Measurements from ENCODE around the gene BAHD1.

GRCh38 chr15:40486066-40486770 is 45.5 kb downstream of the BAHD1 start:
- TF ChIP-seq POLR2A (IDR thresholded peaks at IDR 0.05) (no peak), CTCF (IDR thresholded peaks at IDR 0.05) (no peak)

Data from adrenal gland (tissue), 5 donors.